ENCODE measurements around the gene DMXL1.
"Not testable (repeated sequence)": the region's sequence is repeated elsewhere in the genome, so short reads cannot be mapped to it uniquely, and the experiment has no call there.

Gene DMXL1

DNA sequence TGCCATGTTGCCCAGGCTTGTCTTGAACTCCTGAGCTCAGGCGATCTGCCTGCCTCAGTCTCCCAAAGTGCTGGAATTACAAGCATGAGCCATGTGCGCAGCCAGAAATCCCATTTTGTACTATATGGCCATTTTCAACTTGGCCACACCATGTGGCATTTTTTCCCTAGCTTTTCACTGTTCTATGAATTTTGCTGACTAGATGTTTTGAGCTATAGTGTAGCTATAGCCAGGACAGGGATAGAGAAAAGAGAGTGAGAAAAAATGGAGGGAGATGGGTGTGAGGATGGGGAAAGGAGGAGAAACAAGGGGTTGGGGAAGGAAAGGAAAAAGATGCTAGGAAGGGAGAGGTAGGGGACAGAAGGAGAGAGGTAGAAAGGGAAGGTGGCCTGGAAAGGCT is 46.4 kb downstream of the DMXL1 start:
- no peak overlapping the region for H3K4me3 ChIP-seq (IDR thresholded peaks at IDR 0.05; ENCODE audit: insufficient read depth, low read depth, low read length)
- TF ChIP-seq, protein P1, sequence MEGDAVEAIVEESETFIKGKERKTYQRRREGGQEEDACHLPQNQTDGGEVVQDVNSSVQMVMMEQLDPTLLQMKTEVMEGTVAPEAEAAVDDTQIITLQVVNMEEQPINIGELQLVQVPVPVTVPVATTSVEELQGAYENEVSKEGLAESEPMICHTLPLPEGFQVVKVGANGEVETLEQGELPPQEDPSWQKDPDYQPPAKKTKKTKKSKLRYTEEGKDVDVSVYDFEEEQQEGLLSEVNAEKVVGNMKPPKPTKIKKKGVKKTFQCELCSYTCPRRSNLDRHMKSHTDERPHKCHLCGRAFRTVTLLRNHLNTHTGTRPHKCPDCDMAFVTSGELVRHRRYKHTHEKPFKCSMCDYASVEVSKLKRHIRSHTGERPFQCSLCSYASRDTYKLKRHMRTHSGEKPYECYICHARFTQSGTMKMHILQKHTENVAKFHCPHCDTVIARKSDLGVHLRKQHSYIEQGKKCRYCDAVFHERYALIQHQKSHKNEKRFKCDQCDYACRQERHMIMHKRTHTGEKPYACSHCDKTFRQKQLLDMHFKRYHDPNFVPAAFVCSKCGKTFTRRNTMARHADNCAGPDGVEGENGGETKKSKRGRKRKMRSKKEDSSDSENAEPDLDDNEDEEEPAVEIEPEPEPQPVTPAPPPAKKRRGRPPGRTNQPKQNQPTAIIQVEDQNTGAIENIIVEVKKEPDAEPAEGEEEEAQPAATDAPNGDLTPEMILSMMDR (conservative IDR thresholded peaks at IDR 0.05; ENCODE audit: low read depth, low read length), result no peak
- no peak overlapping the region for H3K9ac ChIP-seq
- no peak overlapping the region for H3K27ac ChIP-seq
- H3K79me2 ChIP-seq (ENCODE audit: insufficient read depth, low read depth), result no peaks in the 10 kb centered on the region
- H3K27me3 ChIP-seq (ENCODE audit: insufficient read depth, low read depth), result no peaks in the 10 kb centered on the region
- H3K4me1 ChIP-seq (ENCODE audit: low read depth, poor library complexity, severe bottlenecking), result no peaks in the 10 kb centered on the region
- H3K4me2 ChIP-seq, result no peak overlapping the region
- no peak overlapping the region for H2AFZ ChIP-seq (ENCODE audit: low read depth)
- no peaks in the 10 kb centered on the region for H4K20me1 ChIP-seq (ENCODE audit: insufficient read depth)
- H3K36me3 ChIP-seq (ENCODE audit: insufficient read depth), result no peaks in the 10 kb centered on the region

DNA sequence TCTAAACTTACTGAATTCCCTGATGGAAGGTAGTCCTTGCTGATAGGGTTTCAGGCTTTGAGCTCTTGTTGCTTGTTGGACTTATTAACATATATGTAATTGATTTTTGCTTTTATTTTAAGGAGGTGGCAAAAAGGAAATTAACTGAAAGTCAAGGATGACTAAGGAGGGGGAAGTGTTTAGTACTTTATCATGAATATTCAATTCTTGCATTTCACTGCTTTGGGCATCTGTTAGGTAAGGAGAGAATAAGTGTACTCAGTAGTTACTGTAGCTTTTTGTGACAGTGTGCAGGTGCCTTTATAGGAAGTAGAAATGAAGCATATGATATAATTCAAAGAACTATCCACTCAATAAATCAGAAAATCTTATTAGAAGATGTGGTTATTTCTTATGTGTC is 47.1 kb downstream of the DMXL1 start:
- TF ChIP-seq, protein P1 (conservative IDR thresholded peaks at IDR 0.05; ENCODE audit: low read depth, low read length), result no peak
- H2AFZ ChIP-seq (ENCODE audit: low read depth), result no peak overlapping the region
- H3K4me1 ChIP-seq (ENCODE audit: low read depth, poor library complexity, severe bottlenecking), result no peaks in the 10 kb centered on the region
- H3K4me2 ChIP-seq, result no peak overlapping the region
- no peak overlapping the region for H3K27ac ChIP-seq
- no peak overlapping the region for H3K4me3 ChIP-seq (IDR thresholded peaks at IDR 0.05; ENCODE audit: insufficient read depth, low read depth, low read length)
- no peaks in the 10 kb centered on the region for H4K20me1 ChIP-seq (ENCODE audit: insufficient read depth)
- H3K79me2 ChIP-seq (ENCODE audit: insufficient read depth, low read depth), result no peaks in the 10 kb centered on the region
- H3K36me3 ChIP-seq (ENCODE audit: insufficient read depth), result no peaks in the 10 kb centered on the region
- no peaks in the 10 kb centered on the region for H3K27me3 ChIP-seq (ENCODE audit: insufficient read depth, low read depth)
- H3K9ac ChIP-seq, result no peak overlapping the region

DNA sequence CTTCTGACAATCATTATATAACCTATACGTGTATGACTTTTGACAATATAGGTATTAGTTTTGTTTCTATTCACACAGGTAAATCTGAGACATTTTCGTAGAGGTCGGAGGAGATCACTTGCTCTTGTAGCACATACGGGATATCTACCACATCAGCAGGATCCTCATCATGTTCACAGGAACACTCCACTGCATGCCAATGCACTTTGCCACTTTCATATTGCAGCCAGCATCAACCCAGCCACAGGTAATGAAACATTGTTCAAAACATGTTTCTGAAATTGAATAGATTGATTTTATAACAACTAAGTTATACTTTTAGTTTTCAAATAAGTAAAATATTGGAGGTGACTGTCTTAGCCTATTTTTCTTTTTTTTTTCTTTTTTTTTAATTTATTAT is 50.0 kb downstream of the DMXL1 start:
- Histone ChIP-seq H4K20me1 (ENCODE audit: insufficient read depth) (no peaks in the 10 kb centered on the region), H3K27ac (no peak overlapping the region), H2AFZ (ENCODE audit: low read depth) (no peak overlapping the region), H3K4me1 (ENCODE audit: low read depth, poor library complexity, severe bottlenecking) (no peaks in the 10 kb centered on the region), H3K4me2 (no peak overlapping the region), H3K27me3 (ENCODE audit: insufficient read depth, low read depth) (no peaks in the 10 kb centered on the region), H3K9ac (no peak overlapping the region), H3K4me3 (IDR thresholded peaks at IDR 0.05; ENCODE audit: insufficient read depth, low read depth, low read length) (no peak overlapping the region), H3K36me3 (ENCODE audit: insufficient read depth) (no peaks in the 10 kb centered on the region), H3K79me2 (ENCODE audit: insufficient read depth, low read depth) (no peaks in the 10 kb centered on the region)
- TF ChIP-seq, protein P1 (conservative IDR thresholded peaks at IDR 0.05; ENCODE audit: low read depth, low read length), result no peak

DNA sequence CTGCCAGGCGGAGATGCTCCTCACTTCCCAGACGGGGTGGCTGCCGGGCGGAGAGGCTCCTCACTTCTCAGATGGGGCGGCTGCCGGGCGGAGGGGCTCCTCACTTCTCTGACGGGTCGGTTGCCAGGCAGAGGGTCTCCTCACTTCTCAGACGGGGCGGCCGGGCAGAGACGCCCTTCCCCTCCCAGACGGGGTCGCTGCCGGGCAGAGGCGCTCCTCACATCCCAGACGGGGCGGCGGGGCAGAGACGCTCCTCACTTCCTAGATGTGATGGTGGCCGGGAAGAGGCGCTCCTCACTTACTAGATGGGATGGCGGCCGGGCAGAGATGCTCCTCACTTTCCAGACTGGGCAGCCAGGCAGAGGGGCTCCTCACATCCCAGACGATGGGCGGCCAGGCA is 51.6 kb downstream of the DMXL1 start:
- H3K36me3 ChIP-seq (ENCODE audit: insufficient read depth); H3K27me3 ChIP-seq (ENCODE audit: insufficient read depth, low read depth); H3K4me2 ChIP-seq; H3K4me3 ChIP-seq (IDR thresholded peaks at IDR 0.05; ENCODE audit: insufficient read depth, low read depth, low read length); H3K79me2 ChIP-seq (ENCODE audit: insufficient read depth, low read depth); H3K4me1 ChIP-seq (ENCODE audit: low read depth, poor library complexity, severe bottlenecking); H4K20me1 ChIP-seq (ENCODE audit: insufficient read depth); H2AFZ ChIP-seq (ENCODE audit: low read depth); H3K9ac ChIP-seq; H3K27ac ChIP-seq: not testable (repeated sequence)

DNA sequence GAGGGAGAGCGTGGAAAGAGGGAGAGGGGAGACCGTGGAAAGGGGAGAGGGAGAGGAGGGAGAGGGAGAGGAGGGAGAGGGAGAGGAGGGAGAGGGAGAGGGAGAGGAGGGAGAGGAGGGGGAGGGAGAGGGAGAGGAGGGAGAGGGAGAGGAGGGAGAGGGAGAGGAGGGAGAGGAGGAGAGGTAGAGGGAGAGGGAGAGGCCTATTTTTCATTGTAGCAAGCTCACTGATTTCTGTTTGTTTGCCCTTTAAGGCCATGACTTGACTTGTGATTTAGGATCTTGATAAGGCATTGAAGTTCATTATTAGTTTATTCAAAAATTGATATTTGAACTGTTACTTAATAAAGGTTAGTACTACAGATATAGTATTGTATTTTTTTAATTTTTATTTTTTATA is 52.4 kb downstream of the DMXL1 start:
- H2AFZ ChIP-seq (ENCODE audit: low read depth), result no peak overlapping the region
- no peaks in the 10 kb centered on the region for H3K4me1 ChIP-seq (ENCODE audit: low read depth, poor library complexity, severe bottlenecking)
- no peak overlapping the region for H3K27ac ChIP-seq
- no peaks in the 10 kb centered on the region for H3K79me2 ChIP-seq (ENCODE audit: insufficient read depth, low read depth)
- H3K27me3 ChIP-seq (ENCODE audit: insufficient read depth, low read depth), result no peaks in the 10 kb centered on the region
- TF ChIP-seq, protein P1 (conservative IDR thresholded peaks at IDR 0.05; ENCODE audit: low read depth, low read length), result no peak
- no peak overlapping the region for H3K9ac ChIP-seq
- H3K4me3 ChIP-seq (IDR thresholded peaks at IDR 0.05; ENCODE audit: insufficient read depth, low read depth, low read length), result no peak overlapping the region
- H3K4me2 ChIP-seq, result no peak overlapping the region
- no peaks in the 10 kb centered on the region for H3K36me3 ChIP-seq (ENCODE audit: insufficient read depth)
- no peaks in the 10 kb centered on the region for H4K20me1 ChIP-seq (ENCODE audit: insufficient read depth)

All from KMS-11 (cell line).